Colonic mucosa (tissue), 4 donors: ENCODE data around the gene ROPN1B. TPM values are rescaled to one million over a fixed set of nuclear protein-coding genes. Genes with fewer than 3 reads are reported as not detected.

Source experiments
- DNase-seq: peaks from one replicate; pipeline ENCODE4 v3.0.0-alpha.2; 2020
- H3K27ac ChIP-seq: fragments of 200-600 bp; one replicate; pipeline ENCODE4 v1.8.0; 2021
- H3K27me3 ChIP-seq: fragments of 200-600 bp; one replicate; pipeline ENCODE4 v1.8.0; 2021
- H3K36me3 ChIP-seq: fragments of 200-600 bp; one replicate; pipeline ENCODE4 v1.8.0; 2021
- H3K4me1 ChIP-seq: fragments of 200-600 bp; one replicate; pipeline ENCODE4 v1.8.0; 2021; ENCODE audit warnings: mild to moderate bottlenecking
- H3K4me3 ChIP-seq: fragments of 200-600 bp; one replicate; pipeline ENCODE4 v1.8.0; 2021
- H3K9ac ChIP-seq, 2 donors: one replicate each; pipeline ENCODE4 v1.7.0; 2013; ENCODE audit warnings: control low read depth in 2 of 2, low read depth in 2 of 2, low read length in 2 of 2
- H3K9me3 ChIP-seq: fragments of 200-600 bp; one replicate; pipeline ENCODE4 v1.8.0; 2021
- CTCF ChIP-seq: fragments of 200-600 bp; IDR thresholded peaks from one replicate; pipeline ENCODE4 v1.8.0; 2022; ENCODE audit warnings: antibody characterized with exemption, mild to moderate bottlenecking
- intact Hi-C: fragments of 100-400 bp; cut with DNase I; formaldehyde crosslinking; loops from one replicate; pipeline ENCODE4 v1.14.1; 2022
- total RNA-seq, 2 donors: library from RNA; stranded (reverse); fragmentation: NEBNext Ultra II Directional in 1 of 2; extraction: Animal tissue kit (Norgen Biotek cat#: 25700) in 1 of 2; gene quantifications; one replicate each; pipeline ENCODE4 v1.2.1, GENCODE V29; 2021
- donor health status: healthy.
- donor health status: DM: no; HTN: no; CAD: no.
- donor health status: DM: no; HTN: no; CAD: no.

Gene ROPN1B
- total RNA-seq, 2 donors from 2014 or later: not detected

- Histone ChIP-seq H3K4me3 (no peak overlapping the region), H3K36me3 (no peaks in the 10 kb centered on the region), H3K4me1 (no peaks in the 10 kb centered on the region), H3K27me3 (no peaks in the 10 kb centered on the region), H3K27ac (no peak overlapping the region), H3K9ac (no peak overlapping the region), H3K9me3 (no peaks in the 10 kb centered on the region)
- TF ChIP-seq CTCF: no peak
- DNase-seq: no peak
- intact Hi-C loops: no loop called here
Observed at GRCh38 chr3:126005951-126006350, 37.0 kb downstream of the ROPN1B start.

DNA sequence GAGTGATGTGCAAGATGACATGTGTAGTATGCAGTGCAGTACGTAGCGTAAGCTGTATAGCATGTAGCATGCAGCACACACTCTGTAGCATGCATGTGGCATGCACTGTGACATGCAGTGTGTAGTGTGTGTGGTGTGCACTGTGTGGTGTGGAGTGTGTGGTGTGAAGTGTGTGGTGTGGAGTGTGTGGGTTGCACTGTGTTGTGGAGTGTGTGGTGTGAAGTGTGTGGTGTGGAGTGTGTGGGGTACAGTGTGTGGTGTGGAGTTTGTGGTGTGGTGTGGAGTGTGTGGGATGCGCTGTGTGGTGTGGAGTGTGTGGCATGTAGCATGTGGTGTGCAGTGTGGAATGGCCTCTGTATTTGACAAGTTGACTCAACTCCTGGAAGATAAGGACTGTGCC, 39.2 kb downstream of the ROPN1B start:
- no peak for DNase-seq
- no peak overlapping the region for H3K4me3 ChIP-seq
- H3K9me3 ChIP-seq: no peaks in the 10 kb centered on the region
- H3K4me1 ChIP-seq: no peaks in the 10 kb centered on the region
- H3K36me3 ChIP-seq: no peaks in the 10 kb centered on the region
- H3K27ac ChIP-seq: no peak overlapping the region
- no peak overlapping the region for H3K9ac ChIP-seq
- intact Hi-C loops: no loop called here
- no peak for TF ChIP-seq CTCF
- H3K27me3 ChIP-seq: no peaks in the 10 kb centered on the region

GRCh38 chr3:126009181-126009580, 40.2 kb downstream of the ROPN1B start:
- Histone ChIP-seq H3K27ac (no peak overlapping the region), H3K4me3 (no peak overlapping the region), H3K9ac (no peak overlapping the region), H3K9me3 (no peaks in the 10 kb centered on the region), H3K27me3 (no peaks in the 10 kb centered on the region), H3K36me3 (no peaks in the 10 kb centered on the region), H3K4me1 (no peaks in the 10 kb centered on the region)
- TF ChIP-seq CTCF: no peak
- DNase-seq: no peak
- intact Hi-C loops: no loop called here

- Histone ChIP-seq H3K27me3 (no peaks in the 10 kb centered on the region), H3K27ac (no peak overlapping the region), H3K9ac (no peak overlapping the region), H3K9me3 (no peaks in the 10 kb centered on the region), H3K36me3 (no peaks in the 10 kb centered on the region), H3K4me1 (no peaks in the 10 kb centered on the region), H3K4me3 (no peak overlapping the region)
- no peak for TF ChIP-seq CTCF
- DNase-seq: no peak
- intact Hi-C loops: no loop called here
Observed at GRCh38 chr3:126013751-126014156, 44.8 kb downstream of the ROPN1B start.

DNA sequence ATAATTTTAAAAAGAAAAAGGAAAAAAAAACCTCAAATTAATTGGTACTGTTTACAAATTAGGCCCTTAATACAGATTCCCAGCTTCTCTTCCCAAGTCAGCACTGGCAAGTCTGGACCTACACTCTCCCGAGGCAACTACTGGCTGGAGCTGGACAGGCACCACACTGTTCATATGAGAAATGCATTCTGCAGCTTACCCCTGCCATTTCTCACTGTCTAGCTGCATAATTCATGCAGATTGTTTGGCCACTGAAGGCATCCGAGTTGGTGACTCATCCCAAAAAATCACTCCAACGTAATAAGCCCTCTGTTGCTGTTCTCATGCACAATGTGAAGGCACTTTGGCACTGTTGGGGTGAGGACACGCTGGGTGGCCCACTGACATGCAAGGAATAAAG, 45.3 kb downstream of the ROPN1B start:
- intact Hi-C loops: no loop called here
- H3K27ac ChIP-seq: no peak overlapping the region
- no peak for DNase-seq
- H3K9ac ChIP-seq: no peak overlapping the region
- no peaks in the 10 kb centered on the region for H3K36me3 ChIP-seq
- no peak for TF ChIP-seq CTCF
- no peak overlapping the region for H3K4me3 ChIP-seq
- no peaks in the 10 kb centered on the region for H3K4me1 ChIP-seq
- no peaks in the 10 kb centered on the region for H3K27me3 ChIP-seq
- H3K9me3 ChIP-seq: no peaks in the 10 kb centered on the region

GRCh38 chr3:126015075-126015474, 46.1 kb downstream of the ROPN1B start:
- H3K27ac ChIP-seq: no peak overlapping the region
- H3K4me1 ChIP-seq: no peaks in the 10 kb centered on the region
- no peak for TF ChIP-seq CTCF
- no peaks in the 10 kb centered on the region for H3K36me3 ChIP-seq
- no peak for DNase-seq
- no peak overlapping the region for H3K4me3 ChIP-seq
- no peaks in the 10 kb centered on the region for H3K9me3 ChIP-seq
- no peaks in the 10 kb centered on the region for H3K27me3 ChIP-seq
- no peak overlapping the region for H3K9ac ChIP-seq
- intact Hi-C loops: no loop called here
